ENCODE data around the gene MRGPRG.

Gene MRGPRG

GRCh38 chr11:3193373-3194015 is 25.1 kb downstream of the MRGPRG start:
- no peak for DNase-seq

- no peak for DNase-seq
Observed at GRCh38 chr11:3192511-3193372, 25.9 kb downstream of the MRGPRG start.

GRCh38 chr11:3191586-3192324 is 26.9 kb downstream of the MRGPRG start:
- no peak for DNase-seq

GRCh38 chr11:3190600-3190999 is 28.0 kb downstream of the MRGPRG start:
- no peak for DNase-seq

- no peak for DNase-seq
Observed at GRCh38 chr11:3189886-3190583, 28.6 kb downstream of the MRGPRG start.

- DNase-seq = no peak
Observed at GRCh38 chr11:3189196-3189843, 29.3 kb downstream of the MRGPRG start.

GRCh38 chr11:3188496-3189195 is 30.0 kb downstream of the MRGPRG start:
- no peak for DNase-seq

- no peak for DNase-seq
Observed at GRCh38 chr11:3186166-3186953, 32.3 kb downstream of the MRGPRG start.

GRCh38 chr11:3184732-3185347 is 33.8 kb downstream of the MRGPRG start:
- no peak for DNase-seq

GRCh38 chr11:3183523-3183922 is 35.1 kb downstream of the MRGPRG start:
- DNase-seq = no peak

GRCh38 chr11:3182462-3182852 is 36.2 kb downstream of the MRGPRG start:
- no peak for DNase-seq

GRCh38 chr11:3181725-3182461 is 36.7 kb downstream of the MRGPRG start:
- no peak for DNase-seq

- DNase-seq = no peak
Observed at GRCh38 chr11:3180869-3181268, 37.7 kb downstream of the MRGPRG start.

- DNase-seq = no peak
Observed at GRCh38 chr11:3178349-3178748, 40.3 kb downstream of the MRGPRG start.

GRCh38 chr11:3177931-3178330 is 40.7 kb downstream of the MRGPRG start:
- no peak for DNase-seq

- DNase-seq = no peak
Observed at GRCh38 chr11:3176487-3176886, 42.1 kb downstream of the MRGPRG start.

GRCh38 chr11:3175194-3175593 is 43.4 kb downstream of the MRGPRG start:
- no peak for DNase-seq

- DNase-seq = no peak
Observed at GRCh38 chr11:3174387-3174786, 44.2 kb downstream of the MRGPRG start.

GRCh38 chr11:3173795-3174194 is 44.8 kb downstream of the MRGPRG start:
- no peak for DNase-seq
